Activated T-helper 9 cell treated with anti-CD3 and anti-CD28 coated beads, Interleukin-2, amount 50 U/mL, for 16 hours (primary cell): Measurements from ENCODE around the gene PPP1R26.
"Not testable (repeated sequence)": the region's sequence is repeated elsewhere in the genome, so short reads cannot be mapped to it uniquely, and the experiment has no call there.

Experiments
- DNase-seq: peaks from one replicate; pipeline ENCODE4 v3.0.0-alpha.2; 2020; ENCODE audit warnings: low read depth

The PPP1R26 gene

DNA sequence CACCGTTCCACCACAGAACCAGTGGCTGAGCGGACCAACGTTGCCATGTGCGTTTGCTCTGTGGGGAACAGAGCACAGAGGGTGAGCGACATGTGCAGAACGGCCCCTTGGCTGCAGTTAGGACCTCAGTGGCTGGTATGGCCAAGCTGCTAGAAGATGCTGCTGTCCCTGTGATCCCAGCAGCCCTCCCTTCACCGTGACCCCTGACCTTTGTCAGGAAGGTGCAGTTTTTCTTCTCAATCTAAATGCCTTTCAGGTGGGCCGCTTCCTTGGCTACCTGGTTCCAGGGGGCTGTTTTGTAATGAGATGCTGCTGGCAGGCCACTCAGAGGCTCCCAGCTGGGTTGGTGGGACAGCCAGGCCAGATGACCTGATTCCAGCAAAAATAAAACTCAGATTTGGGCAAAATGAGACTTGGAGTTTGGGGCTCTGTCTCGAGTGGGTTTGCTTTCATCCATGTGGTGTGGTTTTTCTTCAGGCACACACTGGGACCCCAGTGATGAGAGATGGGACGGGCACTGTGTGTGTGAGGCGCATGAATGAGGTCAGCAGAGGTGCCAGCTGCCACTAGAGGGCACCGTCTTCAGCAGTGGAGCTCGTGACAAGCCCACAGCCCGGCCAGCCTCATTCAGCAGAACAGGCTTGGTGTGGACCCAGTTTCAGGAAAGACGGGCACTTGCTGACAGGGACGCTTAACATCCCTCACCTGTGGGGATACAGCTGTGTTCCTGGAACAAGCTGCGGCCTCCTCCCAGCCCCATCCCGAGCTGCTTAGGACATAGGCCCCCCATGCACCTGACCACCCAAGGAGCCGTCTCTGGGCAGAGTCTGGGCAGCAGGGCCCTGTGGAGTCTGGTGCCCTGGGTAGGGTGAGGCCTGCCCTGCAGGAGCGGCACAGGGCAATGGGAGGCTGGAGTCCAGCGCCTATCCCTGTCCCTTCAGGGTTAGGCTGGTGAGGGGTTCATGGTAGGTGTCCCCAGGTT, 25.0 kb downstream of the PPP1R26 start:
- DNase-seq, result peak; percentile 31

DNA sequence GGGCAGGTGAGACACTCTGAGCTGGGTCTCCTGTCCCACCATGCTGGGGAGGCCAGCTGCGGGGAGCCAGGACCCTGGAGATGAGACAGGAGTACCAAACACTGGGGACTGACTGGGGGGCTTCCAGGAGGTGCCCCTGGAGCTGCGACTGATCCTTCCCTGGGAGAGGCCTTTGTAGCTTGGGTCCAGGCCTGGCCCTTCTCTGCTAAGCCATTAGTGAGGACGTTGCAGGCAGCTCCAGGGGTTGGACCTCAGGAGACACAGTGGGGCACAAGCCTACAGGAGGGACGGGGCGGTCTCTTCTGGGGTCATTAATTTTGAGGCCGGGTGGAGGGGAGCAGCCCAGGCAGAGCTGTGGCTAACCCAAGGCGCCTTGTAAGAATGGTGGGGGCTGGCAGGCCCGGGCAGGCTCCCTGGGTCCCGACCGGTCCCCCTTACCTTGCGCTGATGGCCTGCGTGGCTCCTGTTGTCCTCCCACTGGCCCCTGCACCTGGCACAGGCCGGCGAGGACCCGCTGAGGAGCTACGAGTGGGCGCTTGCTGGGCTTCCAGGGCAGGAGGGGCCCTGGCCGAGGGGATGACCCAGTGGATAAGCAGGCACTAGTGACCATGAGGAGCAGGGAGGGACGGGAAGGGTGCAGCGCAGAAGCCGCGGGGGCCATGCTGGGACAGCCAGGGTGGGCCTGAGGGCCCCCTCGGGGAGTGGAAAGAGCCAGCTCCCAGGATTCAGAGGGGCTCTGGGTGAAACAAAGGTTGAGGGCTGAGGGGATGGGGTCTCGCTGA, 26.0 kb downstream of the PPP1R26 start:
- no peak for DNase-seq

DNA sequence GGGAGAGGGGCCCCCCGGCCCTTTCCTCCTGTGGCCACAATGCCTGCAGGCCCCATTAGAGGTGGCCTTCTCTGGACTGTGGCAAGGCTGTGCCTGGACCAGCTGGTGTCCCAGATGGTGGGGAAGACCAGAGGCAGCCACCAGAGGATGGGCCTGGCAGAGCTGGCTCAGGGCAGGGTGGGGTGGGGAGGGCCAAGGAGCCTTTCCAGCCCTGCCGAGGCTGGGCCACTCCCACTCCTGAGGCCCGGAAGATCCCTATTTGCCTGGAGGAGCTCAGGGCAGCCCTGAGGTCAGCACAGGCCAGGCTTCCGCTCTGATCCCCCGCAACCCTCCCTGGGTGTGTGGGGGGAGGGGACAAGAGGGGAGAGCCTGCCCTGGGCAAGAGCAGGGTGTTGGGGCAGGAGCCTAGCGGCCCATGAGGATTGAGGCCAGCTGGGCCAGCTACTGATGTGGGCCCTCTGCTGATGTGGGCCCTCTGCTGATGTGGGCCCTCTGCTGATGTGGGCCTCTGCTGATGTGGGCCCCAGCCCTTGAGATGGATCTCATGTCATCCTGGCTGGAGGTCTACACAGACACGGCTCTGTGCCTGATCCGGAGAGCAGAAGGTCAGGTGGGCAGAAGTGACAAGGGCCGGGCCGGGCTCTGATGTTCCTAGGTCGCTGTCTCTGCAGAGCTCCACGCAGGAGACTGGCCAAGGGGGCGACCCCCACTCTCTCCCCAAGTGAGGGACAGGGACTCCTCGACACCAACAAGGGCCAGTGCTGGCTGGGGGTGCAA, 26.9 kb downstream of the PPP1R26 start:
- no peak for DNase-seq

DNA sequence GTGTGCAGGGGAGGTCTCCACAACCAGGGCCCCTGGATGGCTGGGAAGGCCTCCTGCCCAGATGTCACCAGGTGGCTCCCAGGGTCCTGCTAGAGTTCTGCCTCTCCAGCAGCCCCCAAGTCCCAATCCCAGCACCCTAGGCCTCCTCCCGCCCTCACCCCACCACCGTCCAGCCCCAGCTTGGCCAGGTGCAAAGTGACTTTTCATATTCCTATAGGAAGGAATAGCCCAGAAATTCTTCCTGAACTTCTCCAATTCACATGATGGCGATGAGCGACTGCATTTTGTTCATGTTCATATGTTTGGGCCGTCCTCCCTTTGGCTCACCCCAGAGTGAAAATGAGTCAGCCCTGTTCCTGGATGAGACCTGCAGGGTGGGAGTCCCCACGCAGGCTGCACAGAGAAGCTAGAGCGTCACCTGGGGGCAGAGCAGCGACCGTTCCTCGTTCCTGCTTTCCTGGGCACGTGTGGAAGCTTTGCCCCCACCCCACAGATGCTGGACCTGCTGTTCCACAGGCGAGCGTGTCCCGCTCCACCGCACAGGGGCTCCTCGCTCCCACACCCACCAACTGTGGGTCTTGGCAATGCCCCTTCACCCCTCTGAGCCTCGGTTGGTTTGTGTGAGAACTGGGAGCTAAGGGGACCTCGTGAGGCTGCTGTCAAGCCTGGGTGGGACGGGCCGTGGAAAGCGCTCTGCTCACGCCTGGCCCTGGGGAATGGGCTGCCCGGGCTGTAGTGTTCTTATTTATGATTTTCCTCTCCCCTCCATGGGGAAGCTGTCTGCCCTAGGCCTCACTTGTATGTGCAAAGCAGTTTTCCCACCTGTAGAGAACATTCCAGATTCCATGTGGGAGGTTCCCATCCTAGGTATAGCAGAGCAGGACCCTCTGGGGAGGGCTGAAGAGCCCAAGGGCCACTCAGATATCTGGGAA, 27.8 kb downstream of the PPP1R26 start:
- no peak for DNase-seq

DNA sequence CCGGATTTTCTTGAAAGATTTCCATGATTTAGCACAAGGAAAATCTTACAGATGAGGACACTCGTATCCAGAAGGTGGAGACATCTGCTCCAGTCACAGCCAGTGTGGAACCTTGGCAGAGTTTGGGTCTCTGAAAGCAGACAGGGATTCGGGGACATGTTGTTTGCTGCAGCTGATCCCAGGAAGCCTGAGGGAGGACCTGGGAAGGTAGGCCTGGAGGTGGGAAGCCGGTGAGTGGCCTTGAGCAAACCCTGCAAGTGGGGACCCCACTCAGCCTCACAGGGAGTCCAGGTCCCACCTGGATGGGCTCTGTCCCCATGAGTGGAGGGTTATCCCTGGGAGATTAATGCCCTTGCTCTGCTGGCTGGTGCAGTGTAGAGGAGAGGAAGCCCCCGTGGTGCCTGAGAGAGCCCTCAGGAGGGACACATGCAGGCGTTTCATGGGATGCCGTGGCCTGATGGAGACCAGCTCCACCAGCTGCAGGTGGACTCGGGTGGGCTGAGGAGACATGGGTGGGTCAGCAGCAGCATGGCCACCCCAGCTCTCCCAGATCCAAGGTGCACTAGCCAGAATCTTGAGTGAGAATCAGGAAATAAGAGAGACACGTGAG, 28.7 kb downstream of the PPP1R26 start:
- no peak for DNase-seq

DNA sequence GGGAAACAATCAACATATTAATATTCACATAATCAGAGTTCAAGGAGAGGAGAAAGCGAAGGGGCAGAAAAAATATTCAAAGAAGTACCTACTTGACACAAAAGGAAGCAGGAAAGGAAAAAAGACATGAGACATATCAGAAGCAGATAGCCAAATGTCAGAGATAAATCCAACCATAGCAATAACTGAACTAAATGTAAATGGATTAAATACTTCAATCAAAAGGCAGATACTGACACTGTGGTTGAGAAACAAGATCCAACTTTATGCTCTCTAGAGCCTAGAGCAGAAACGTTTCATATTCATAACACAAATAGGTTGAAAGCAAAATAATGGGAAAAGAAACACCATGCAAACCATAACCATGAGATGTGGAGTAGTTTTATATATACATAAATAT, 29.9 kb downstream of the PPP1R26 start:
- DNase-seq, result no peak

DNA sequence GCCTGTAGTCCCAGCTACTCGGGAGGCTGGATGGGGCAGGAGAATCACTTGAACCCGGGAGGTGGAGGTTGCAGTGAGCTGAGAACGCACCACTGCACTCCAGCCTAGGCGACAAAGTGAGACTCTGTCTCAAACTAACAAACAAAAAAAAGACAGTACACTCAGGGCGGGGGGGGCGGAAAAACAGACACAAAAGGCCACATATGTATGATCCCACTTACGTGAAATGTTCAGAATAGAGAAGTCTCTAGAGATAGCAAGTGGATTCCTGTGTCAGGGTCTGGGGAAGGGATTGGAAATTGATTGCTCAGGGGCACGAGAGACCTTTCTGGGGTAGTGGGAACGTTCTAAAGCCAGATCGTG, 32.6 kb downstream of the PPP1R26 start:
- DNase-seq, result no peak

DNA sequence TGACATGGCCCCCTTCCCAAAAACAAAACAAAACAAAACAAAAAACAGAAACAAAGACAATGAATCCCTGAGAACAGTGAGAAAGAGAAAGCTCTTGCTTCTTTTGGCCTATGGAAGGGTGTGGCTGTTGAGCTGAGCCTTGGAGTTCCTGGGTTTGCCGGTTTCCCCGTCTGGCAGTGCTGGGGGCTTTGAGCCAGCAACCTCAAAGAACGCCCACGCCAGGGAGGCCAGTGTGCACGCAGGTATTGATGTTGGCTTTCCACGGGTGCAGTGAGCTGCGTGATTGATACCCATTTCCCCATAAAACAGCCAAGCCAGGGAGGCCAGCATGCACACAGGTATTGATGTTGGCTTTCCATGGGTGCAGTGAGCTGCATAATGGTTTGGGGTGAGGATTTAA, 33.3 kb downstream of the PPP1R26 start:
- DNase-seq, result no peak

DNA sequence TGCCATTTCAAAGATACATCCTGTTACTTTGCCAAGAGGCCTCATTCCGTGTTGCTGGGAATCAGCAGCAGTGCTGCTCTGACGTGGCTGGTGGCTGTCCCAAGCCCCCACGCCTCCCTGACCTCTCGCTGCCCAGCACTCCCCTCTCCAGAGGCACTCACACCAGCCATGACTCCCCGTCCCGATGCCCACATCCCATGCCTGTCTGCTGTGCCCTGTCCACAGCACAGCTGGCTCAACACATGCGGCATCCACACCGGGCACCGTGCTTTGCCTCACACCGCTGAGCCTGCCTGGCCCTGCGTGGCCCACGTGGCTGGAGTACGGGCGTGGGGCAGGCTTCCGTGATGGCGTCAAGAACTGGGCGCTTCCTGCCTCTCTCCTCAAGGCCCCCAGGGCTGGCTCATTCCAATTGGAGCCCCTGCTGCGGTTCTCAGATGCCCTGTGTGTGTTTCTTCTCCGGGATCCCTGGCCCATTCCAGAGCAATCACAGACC, 33.8 kb downstream of the PPP1R26 start:
- no peak for DNase-seq

DNA sequence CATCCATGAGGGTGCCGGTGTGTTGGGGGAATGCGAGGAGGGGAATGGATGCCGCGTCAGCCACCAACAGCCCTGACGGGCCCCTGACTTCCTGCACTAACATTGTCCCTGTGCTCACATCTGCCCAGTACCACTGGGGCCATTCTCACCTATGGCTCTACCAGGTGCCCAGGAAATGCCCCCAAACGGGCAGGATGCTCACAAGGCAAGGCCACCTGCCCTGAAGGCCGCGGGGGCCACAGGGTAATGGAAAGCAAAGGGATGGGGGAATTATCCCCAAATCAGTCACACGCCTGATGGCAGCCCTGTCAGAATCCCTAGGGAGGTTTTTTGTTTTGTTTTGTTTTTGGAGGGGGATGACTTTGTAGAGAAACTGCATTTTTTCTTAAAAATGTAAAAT, 34.3 kb downstream of the PPP1R26 start:
- DNase-seq, result not testable (repeated sequence)

DNA sequence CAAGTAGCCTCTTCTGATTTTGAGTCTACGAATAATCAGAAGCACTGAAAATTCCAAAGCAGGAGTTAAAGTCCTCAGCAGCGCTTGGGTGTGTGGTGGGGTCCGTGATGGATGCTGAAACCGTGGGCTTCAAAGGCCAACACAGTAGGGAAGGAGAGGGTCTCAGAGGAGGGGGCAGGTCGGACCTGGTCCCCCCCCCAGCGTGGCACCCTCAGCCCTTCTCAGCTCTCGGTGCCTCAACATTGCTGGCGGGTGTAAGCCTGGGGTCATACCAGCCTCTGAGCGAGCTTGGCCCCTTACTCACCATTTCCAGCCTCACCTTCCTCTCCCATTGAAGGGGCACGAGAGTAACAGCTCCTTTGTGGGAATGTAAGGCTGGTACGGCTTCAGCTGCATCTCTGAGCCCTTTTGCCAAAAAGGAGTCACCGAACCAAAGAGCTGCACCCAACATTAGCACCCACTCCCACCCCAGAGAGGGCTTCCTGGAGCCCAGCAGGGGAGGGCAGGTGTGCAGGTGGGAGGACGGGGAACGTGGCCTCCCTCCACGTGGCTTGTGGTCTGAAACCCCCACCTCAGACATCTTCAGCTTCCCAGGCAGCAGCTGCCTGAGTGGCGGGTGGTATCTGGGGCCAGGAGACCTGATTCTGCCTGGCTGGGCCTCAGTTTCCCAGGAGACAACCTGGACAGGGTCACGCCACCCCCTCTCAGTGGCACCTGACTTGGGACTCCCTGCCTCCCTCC, 34.9 kb downstream of the PPP1R26 start:
- no peak for DNase-seq

DNA sequence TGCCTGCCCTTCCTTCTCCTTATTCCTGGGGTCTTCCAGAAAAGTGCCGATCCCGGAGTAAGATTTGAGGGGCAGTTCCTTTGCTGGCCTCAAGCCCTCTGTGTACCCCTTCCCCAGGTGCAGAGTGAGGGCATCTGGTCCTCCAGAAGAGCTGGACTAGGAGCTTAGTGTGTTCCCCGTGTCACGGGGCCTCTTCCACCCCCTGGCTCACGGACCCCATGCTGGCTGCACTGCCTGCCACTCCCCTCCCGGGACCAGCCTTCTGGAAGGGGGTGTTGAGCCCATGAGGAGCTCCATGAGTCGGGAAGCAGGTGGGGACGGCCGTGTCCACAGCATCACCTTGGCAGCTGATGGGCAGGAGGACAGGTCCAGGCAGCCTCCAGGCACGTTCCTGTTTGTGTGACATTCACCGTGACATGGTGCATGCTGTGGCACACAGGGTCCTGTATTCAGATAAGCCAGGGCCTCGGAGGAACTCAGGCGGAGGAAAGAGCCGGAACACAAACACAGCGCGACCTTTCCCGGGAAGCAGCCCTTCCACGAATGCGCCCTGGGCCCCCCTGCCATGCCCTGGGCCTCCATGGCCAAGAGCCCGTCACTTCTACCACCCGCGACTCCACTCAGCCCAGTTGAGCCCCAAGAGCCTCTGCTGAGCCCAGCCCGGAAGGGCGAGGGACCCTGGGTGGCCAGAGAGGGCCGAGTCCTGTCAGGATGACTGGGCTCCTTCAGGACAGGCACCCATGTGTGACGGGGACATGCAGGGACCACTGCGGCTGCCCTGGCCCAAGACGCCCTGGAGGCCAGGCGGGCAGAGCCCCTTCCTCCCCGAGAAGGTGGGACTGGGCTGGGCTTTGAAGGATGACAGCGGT, 35.7 kb downstream of the PPP1R26 start:
- DNase-seq, result no peak

DNA sequence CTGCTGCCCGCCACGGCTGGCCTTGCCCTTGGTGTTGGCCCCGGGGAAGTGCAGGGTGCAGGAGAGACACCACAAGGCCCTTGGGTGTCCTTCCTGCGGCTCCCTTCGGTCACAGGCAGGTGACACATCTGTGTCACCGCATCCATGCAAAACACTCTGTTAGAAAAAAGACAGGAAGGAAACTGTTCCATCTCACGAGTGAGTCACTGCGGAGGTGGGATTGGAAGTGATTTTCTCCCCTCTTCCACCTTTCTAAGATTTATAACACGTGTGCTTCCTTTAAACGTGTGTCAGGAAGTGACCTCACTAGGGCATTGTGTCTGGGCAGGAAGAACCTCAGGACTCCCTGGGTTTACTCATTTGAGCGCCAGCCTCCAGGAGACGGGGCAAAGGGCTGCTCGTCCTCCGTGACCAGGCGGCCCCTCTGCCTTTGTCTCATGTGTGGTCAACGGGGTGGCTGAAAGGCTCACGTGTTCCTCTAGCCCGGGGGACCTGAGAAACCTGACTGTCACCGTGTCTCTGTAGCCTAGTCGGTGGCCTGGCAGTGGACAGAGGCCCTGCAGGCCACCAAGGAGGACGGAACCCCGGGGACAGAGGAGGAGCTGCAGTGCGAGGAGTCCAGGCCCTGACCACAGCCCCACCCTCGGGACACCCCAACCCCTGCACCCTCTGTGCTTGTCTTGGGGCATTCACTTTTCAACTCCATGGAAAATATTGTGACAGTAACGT, 36.7 kb downstream of the PPP1R26 start:
- DNase-seq, result no peak

DNA sequence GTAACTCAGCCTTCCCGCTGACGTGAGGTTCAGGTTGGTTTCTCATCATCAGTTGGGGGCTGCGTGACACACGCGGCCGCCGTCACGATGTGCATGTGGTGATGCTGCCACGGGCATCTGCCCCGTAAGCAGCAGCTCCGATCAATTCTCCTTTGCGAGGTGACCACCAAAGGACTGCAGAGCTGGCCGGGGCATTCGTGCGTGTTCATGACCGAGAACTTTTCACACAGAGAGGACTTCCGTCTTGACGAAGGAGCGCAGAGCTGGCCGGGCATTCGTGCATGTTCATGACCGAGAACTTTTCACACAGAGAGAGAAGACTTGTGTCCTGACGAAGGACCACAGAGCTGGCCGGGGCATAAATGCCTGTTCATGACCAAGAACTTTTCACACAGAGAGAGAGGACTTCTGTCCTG, 37.8 kb downstream of the PPP1R26 start:
- no peak for DNase-seq

DNA sequence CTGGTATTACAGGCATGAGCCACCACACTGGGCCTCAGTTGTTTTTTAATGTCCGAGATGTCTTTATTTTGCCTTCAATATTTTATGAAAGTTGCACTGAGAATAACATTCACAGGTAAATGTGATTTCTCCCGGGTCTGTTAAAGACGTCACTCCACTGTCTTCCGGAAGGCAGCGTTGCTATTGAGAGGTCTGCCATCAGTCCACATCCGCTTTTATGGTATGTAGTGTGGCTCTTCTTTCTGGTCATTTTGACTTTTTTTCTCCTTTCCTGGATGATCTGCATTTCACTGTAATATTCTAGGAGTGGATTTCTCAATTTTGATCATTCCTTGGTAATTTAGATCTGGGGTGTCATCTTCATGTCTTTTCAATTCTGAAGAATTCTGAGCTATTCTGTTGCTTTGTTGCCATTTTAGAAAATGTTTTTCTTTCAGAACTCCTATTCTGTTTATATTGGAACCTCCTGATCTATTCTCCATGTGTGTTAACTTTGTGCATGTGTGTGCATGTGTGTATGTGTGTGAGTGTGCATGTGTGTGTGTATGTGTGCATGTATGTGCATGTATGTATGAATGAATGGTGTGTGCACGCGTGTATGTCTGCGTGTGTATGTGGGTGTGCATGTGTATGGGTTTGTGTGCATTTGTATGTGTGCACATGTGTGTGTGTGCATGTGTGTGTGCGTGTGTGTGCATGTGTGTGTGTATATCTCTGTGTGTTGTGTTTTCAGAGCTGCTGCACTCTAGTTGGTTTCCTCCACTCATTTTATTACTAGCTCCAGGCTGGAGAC, 39.8 kb downstream of the PPP1R26 start:
- no peak for DNase-seq

DNA sequence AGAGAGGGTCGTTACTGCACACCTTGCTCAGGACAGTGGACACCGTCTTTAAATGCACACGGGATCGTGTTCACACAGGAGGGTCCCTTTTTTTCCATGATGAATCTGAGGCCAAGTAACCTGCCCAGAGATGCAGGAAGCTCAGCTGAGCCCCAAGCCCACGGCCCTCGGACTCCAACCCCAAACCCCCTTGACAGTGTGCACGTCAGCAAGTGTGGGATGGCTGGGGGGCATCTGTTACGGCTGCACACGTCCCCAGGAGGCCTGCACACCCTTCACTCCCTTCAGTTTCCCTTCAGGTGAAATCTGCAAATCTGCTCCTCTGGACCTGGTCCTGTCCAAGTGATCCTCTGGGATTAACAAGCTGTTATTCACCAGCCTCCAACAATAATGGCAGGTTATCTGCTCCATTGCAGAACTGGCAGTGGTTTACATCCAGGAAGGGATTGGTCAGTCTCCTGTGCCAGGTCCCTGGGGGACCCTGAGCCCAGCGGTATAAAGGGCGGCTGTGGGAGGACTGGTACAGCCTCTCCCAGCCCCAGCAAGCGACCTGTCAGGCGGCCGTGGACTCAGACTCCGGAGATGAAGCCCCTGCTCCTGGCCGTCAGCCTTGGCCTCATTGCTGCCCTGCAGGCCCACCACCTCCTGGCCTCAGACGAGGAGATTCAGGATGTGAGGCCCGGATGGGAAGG, 41.5 kb downstream of the PPP1R26 start, which contains the start of gene LCN1:
LCN1 (plus strand) TSS at position 525 of the 692 bp plus-strand sequence; CDS start at position 583, 58 bp downstream.
- no peak for DNase-seq
